Stimulated activated CD4-positive, alpha-beta T cell treated with anti-CD3 and anti-CD28 coated beads, Interleukin-2, amount 100 ng/mL, for 4 hours (primary cell): Measurements from ENCODE around the gene ZIC5.

Source experiments
- DNase-seq: peaks from one replicate; pipeline ENCODE4 v3.0.0-alpha.2; 2020; ENCODE audit warnings: low read depth

The ZIC5 gene

DNA sequence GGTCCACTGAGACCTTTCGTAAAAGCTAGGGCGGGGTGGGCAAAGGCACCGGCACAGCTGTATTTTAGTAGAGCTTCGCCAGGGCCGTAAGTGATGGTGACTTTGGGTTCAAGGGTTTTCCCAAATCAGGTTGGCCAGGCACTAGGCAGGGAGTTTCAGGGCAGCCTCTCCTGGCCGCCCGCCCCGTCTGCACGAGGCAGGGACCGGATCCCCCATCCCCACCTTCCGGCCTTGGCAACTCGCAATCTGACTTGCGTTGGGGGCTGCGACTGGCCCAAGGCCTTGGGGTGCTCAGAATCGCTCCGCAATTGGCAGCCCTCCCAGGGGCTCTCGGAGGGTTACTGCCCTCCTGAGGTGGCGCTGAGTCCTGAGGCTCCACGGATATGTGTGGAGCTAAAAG, 4.1 kb upstream of the ZIC5 start:
- no peak for DNase-seq

DNA sequence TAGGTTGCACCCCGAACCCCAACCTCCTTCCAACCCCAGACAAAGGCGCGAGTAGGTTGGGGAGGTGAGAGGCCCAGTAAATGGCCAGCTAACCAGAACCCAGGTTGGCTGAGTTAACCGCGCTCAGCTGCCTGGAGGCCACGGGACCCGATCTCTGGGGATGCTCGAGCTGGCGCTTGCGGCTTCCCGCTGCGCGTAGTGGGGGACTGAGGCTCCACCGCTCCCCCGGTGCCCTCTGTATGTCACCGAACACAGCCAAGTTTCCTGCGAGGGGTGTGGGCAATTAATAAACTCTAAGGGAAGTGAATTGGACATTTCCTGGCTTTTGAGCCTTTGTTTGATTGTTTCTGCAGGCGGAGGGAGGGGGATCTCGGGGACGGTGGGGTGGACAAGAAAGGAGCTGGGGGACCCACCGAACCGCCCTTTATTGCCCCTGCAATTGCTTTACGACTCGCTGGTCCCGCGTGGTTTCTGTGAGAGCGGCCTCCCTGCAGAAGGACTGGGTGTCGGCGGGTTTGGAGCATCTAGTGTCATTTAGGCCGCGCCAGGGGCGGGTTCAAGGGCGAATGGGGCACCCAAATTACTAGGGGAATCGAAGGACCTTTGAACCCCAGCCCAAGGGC, 3.5 kb upstream of the ZIC5 start:
- no peak for DNase-seq

DNA sequence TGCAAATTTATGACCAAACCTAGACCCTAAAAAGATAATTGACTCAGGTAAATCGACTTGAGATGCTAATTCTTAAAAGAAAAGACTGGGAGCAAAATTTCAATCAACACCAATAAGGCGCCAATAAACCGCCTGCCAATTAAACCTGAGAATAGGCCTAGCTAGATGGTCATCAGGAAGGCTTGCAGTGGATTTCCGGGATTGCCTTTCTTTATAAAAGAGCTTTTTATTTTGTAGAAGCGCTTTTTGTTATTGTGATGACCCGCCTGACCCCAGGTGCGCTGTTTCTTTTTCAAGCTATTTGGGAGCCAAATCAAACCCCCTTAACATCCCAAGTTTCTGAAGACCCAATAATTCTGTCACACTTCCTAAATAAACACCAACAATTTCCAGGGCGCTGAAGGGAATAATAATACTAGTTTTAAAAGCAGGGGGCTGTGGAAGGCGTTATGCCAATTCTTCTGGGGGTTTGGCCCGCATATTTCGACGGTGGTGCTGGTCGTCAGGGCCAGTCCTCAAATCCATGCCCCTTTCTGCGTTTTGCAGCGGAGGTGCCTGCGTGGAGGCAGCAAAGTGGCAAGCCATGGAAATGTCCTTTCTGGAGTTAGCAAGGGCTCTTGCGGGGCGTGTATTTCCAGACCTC, 2.9 kb upstream of the ZIC5 start:
- DNase-seq, result no peak

GRCh38 chr13:99973808-99974185, 2.2 kb upstream of the ZIC5 start:
- DNase-seq, result no peak

DNA sequence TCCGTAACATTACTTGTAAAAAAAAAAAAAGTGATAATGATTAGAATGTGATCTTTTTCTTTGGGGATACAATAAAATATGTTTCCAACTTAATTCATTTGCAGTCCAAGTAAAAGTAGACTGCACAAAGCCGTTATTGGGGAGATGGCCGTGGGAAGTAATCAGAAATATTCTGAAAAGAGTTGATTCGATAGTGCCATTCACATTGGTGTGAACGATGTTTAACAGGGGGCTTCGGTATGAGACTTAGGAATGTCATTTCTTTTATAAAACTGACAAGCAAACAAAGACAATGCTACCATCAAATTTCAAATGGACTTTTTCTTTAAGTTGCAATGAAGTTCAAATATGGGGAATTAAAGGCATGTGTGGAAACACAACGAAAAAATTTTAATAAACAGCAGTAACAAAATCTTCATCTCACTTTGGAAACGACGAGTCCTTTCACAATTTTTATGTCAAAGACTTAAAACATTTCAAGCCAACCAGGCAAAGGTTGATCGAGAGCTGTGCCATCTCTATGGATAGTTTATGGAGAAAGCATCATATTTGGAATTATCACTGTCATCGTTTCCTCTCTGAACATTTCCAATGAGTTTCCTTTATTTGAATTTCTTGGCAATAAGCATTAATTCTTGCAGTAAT, 1.7 kb upstream of the ZIC5 start:
- no peak for DNase-seq

GRCh38 chr13:99972190-99972731, 694 bp upstream of the ZIC5 start:
- no peak for DNase-seq

GRCh38 chr13:99970651-99971575, 654 bp downstream of the ZIC5 start:
- DNase-seq, result no peak

DNA sequence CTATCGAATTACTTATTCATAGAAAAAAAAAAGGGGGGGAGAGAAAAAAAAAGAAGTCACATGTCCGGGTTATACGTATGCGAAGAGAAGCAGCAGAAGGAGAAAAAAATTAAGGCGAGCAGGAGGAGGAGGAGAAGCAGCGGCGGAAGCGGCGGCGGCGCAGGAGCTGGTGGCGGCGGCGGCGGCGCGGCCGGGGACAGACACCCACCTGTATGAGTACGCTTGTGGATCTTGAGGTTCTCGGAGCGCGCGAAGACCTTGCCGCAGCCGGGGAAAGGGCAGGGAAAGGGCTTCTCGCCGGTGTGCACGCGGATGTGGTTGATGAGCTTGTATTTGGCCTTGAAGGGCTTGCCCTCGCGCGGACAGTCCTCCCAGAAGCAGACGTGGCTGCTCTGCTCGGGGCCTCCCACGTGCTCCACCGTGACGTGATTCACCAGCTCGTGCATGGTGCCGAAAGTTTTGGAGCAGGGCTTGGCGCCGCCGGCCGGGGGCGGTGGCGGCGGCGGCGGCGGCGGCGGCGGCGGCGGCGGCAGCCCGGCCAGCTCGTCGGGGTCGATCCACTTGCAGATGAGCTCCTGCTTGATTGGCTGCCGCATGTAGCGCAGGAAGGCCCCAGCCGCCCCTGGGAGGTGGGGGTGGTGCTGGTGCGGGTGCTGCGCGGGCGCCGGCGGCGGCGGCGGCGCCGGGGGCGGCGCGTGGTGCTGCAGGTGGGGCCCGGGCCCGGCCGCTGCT, 1.5 kb downstream of the ZIC5 start:
- DNase-seq, result peak; percentile 61

DNA sequence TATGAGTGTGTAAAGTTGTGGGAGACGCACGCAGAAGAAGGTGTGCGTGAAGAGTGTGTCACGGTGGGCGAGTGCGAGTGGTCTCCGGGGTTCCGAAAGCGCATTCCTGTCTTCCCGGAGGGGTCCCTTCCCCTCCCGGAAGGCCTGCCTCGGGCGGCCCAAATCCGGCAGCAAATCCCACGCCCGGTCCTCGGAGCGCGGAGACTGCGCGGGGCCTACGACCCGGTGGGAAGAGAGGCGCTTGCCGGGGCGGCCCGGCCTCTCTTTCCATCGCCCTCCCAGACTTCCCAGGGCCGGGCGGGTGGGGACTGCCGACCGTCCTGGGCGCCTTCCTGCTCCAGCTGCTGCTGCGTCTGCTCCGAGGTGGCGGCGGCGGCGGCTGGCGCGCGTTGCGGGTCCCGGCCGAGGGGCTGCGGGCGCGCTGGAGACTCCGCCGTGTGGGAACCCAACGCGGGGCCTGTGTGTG, 2.1 kb downstream of the ZIC5 start:
- DNase-seq, result no peak

DNA sequence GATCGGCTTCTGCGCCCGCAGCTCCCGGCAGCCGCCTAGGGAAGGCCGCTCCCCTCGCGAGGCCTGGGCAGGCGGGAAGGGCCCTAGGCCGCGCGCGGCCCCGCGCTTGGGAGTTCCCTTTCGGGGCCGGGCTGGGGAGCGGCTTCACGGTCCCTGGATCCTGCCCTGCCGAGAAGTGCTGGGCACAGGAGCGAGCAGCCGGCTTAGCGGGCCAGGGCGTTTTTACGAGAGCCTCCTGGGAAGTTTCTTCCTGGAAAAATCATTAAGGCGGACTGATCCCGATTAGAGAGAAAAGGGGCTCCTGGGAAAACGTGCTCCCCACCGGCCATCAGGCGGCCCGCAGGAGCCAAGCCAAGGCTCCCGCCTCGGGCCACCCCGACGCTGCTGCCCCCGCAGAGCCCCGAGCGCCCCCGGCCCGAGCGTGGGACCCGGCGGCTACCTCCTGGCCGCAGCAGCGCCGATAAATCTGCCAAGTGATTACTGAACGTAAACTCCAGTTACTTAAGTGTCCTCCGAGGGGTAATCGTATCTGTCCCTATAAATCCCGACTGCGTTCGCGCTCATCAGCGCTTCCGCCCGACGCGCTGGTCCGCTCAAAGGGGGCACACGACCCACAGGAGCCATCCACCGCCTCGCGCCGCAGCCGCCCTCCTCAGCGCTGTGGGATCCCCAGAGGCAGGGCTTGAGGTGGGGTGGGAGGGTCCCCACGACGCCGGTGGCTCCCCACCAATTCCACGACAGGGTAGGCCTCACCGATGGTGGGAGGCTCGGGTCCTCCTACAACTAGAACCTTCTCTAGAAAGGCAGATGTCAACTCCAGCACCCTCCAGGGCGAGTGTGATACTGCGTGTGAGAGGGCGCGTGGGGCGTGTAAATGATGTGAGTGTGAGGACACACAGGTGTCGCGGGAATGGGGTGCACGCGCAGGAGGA, 2.8 kb downstream of the ZIC5 start:
- DNase-seq, result no peak

GRCh38 chr13:99967869-99968520, 3.6 kb downstream of the ZIC5 start:
- DNase-seq, result no peak

GRCh38 chr13:99967498-99967868, 4.1 kb downstream of the ZIC5 start:
- DNase-seq, result no peak

DNA sequence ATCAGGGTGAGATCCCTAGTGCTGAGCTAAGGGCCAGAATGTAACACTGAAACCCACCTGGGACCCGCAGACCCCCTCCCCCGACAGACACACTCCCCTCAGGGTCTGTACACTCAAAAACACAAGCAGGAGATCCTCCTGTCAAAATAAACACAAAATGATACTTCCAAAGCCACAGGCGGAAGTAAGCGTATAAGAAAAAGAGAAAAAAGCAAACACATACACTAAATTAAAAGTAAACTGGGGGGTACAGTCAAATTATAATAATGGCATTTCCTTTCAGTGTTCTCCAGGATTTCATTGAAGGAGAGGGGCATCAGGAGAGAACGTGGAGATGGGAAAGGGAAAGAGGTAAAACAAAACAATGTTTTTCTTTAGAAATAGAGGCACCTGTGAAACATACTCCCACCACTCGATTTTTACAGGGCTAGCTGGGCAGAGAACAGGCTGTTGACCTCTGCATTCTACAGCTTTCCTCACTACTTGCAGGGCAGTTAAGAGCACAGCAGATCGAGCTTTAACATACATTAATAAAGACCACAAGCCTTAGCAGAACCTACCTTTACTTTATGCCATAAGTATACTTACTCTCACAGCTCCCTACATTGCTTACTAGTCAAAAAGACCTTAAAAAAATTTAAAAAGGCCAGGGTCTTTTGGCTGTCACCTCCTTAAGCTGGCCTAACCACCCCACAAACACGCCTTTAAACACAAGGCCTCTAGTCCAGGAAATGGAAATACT, 5.3 kb downstream of the ZIC5 start:
- no peak for DNase-seq

DNA sequence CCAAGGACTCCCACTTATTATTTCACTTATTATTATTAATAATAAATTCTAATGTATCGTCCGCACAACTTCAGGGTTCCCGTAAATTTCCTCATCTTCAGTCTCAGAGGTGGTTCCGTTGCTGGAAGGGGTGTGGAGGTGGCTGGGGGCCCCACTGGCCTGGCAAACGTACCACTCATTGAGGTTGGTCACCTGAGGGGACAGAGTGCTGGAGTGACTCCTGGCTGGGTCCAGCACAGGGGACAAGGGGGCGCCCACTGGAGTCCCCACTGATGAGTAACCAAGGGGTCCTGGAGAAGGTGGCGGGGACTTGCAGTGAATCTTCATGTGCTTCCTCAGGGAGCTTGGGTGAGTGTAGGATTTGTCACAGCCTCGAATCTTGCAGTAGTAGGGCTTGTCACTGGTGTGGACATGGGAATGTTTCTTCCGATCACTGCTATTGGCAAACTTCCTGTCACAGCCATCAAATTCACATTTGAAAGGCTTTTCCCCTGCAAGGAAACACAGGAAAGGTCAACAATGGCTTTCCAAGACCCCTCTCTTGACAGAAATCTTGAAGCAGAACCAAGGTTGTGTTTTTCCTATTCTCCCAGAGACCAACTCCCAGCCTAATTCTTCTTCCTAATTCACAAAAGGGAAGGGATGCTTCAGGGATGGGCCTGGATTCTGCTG, 6.1 kb downstream of the ZIC5 start:
- DNase-seq, result no peak

DNA sequence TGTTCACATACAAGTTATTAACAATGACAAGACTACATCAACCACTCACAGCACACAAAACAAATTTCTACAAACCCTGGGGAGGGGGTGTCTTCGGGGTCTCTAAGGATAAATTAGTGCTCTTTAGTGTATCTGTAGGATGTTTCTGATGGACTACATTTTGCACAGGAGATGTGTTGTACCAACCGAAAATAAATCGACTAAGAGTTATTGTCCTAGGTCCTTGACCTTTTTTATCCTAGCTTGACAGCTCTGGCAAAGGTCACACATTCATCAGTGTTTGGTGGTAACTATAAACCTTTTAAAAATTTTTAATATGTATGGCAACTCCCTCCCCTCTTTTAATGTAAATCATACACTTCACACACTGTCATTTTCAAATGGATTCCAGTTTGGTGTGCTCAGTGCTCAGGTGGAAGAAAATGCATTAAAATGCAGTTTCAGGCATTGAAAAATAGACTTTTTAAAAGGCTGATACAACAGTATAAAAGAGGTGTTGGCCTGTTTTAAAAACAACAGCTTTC, 7.7 kb downstream of the ZIC5 start:
- no peak for DNase-seq

DNA sequence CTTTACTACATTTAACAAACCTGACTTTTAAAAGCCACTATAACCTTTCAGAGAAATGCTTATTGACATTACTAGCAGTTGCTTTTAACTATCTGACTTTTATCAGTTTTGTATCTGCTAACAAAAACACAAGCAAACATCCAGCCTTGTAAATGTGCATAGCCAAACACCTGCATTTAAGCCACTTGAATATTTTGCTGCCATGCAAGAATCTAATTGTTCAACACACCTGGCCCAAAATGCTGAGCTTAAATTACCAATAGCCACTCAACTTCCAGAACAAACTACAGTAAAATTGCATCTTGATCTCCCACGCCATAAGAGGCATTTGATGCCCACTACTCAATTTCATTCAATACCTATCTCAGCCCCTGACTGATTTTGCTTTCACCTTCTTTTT, 9.3 kb downstream of the ZIC5 start:
- no peak for DNase-seq

DNA sequence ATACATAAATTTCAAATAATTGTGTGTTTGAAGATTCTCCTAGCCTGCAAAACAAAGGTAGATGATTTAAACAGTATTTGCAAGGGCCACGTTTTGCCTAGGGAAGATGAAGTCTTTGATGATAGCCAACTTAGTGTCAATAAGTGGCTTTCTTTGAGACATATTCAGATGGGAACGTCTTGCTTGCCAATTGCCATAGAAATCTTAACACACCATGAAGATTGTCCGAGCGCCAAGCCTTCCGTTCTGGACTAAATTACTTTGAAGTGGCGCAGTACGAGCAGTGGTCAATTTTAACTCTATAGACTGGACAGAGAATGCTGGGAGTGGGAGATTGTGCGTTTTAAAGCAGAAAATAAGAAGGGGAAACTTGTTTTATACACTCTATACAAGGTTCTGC, 9.9 kb downstream of the ZIC5 start:
- DNase-seq, result no peak

DNA sequence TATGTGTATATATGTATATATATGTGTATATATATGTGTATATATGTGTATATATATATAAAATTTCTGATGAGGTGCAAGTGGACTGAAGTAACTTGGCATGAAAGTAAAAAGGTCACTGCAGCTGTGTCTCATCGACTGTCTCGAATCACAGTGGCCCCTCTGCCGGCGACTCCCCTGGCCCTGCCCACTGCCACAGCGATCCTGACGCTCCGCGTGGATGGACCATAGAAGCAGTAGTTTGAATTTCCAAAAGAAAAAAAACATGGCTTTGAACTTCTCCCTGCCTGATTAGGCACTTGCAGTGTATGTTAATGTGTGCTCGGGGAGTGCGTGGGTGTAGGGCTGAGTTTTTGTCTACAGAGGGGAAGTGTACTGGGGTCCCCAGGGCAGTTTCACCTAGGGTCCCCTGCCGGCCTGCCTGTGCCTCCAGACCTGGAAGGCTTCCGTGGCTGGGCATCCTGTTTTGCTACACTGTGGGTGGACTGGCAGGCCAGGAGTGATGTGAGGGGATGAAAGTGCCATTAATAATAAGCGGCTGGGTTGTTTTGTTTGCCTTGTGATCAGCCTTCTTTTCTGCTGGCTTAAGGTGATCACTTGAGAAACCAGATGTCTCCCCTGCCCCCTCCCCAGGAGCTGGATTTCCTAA, 10.8 kb downstream of the ZIC5 start:
- DNase-seq, result no peak
